H9 (cell line): ENCODE results near the gene ZNF771. TPM values are rescaled to one million over a fixed set of nuclear protein-coding genes. Genes with fewer than 3 reads are reported as not detected.
A peak's percentile ranks its signal among the peaks of the same experiment; 100 is the strongest.

ENCODE experiments used
- DNase-seq: peaks from one replicate; pipeline ENCODE4 v3.0.0-alpha.2; 2017
- H2AFZ ChIP-seq: one replicate; pipeline ENCODE4 v1.6.1; 2013; ENCODE audit warnings: mild to moderate bottlenecking, low read length, control low read depth, moderate library complexity
- H2AK5ac ChIP-seq: 2 replicates; pipeline ENCODE4 v1.6.1; 2013; ENCODE audit warnings: low read length, control low read depth, mixed read lengths; ENCODE audit not compliant: insufficient read length
- H2BK120ac ChIP-seq: one replicate; pipeline ENCODE4 v1.6.1; 2013; ENCODE audit warnings: low read depth, mild to moderate bottlenecking, low read length, control low read depth, inconsistent platforms; ENCODE audit not compliant: poor library complexity, severe bottlenecking
- H2BK12ac ChIP-seq: 2 replicates; pipeline ENCODE4 v1.6.1; 2013; ENCODE audit warnings: low read length, control low read depth, mixed read lengths, low read depth; ENCODE audit not compliant: insufficient read length
- H2BK15ac ChIP-seq: 2 replicates; pipeline ENCODE4 v1.6.1; 2013; ENCODE audit warnings: low read depth, low read length, control low read depth
- H2BK20ac ChIP-seq: one replicate; pipeline ENCODE4 v1.6.1; 2013; ENCODE audit warnings: low read depth, mild to moderate bottlenecking, low read length, control low read depth, inconsistent platforms; ENCODE audit not compliant: poor library complexity, severe bottlenecking
- H2BK5ac ChIP-seq: 2 replicates; pipeline ENCODE4 v1.6.1; 2013; ENCODE audit warnings: low read length, control low read depth, mixed read lengths; ENCODE audit not compliant: insufficient read length
- H3K14ac ChIP-seq: 2 replicates; pipeline ENCODE4 v1.6.1; 2013; ENCODE audit warnings: low read length, control low read depth; ENCODE audit not compliant: insufficient read depth
- H3K18ac ChIP-seq: 2 replicates; pipeline ENCODE4 v1.6.1; 2013; ENCODE audit warnings: low read depth, mild to moderate bottlenecking, mixed read lengths, low read length, control low read depth; ENCODE audit not compliant: insufficient read length
- H3K23ac ChIP-seq: 2 replicates; pipeline ENCODE4 v1.6.1; 2013; ENCODE audit warnings: low read length, control low read depth, mixed read lengths, low read depth; ENCODE audit not compliant: insufficient read length
- H3K23me2 ChIP-seq: 2 replicates; pipeline ENCODE4 v1.6.1; 2013; ENCODE audit warnings: low read depth, mild to moderate bottlenecking, mixed read lengths, low read length, control low read depth; ENCODE audit not compliant: insufficient read length, poor library complexity, severe bottlenecking
- H3K27ac ChIP-seq: 2 replicates; pipeline ENCODE4 v1.5.1; 2013; ENCODE audit warnings: low read length, control low read depth, mixed read lengths, low read depth; ENCODE audit not compliant: insufficient read length
- H3K27me3 ChIP-seq: 2 replicates; pipeline ENCODE4 v1.6.1; 2013; ENCODE audit warnings: low read length, control low read depth, inconsistent platforms; ENCODE audit not compliant: insufficient read depth
- H3K4ac ChIP-seq: 2 replicates; pipeline ENCODE4 v1.6.1; 2013; ENCODE audit warnings: low read depth, mild to moderate bottlenecking, control low read depth, inconsistent platforms, low read length, moderate library complexity
- H3K4me1 ChIP-seq: 2 replicates; pipeline ENCODE4 v1.6.1; 2013; ENCODE audit warnings: low read length, control low read depth, inconsistent platforms; ENCODE audit not compliant: insufficient read depth
- H3K4me2 ChIP-seq: 2 replicates; pipeline ENCODE4 v1.6.1; 2013; ENCODE audit warnings: low read length, control low read depth, mixed read lengths; ENCODE audit not compliant: insufficient read length, insufficient read depth
- H3K56ac ChIP-seq: 2 replicates; pipeline ENCODE4 v1.6.1; 2013; ENCODE audit warnings: low read depth, mild to moderate bottlenecking, mixed read lengths, low read length, control low read depth; ENCODE audit not compliant: insufficient read length
- H3K79me1 ChIP-seq: 2 replicates; pipeline ENCODE4 v1.6.1; 2013; ENCODE audit warnings: low read depth, mild to moderate bottlenecking, moderate library complexity, low read length, control low read depth, inconsistent platforms; ENCODE audit not compliant: insufficient read depth, poor library complexity, severe bottlenecking
- H3K79me2 ChIP-seq: 2 replicates; pipeline ENCODE4 v1.6.1; 2013; ENCODE audit warnings: low read length, control low read depth, inconsistent platforms; ENCODE audit not compliant: insufficient read depth
- H3K9ac ChIP-seq: 2 replicates; pipeline ENCODE4 v1.6.1; 2013; ENCODE audit warnings: low read length, control low read depth, mixed read lengths; ENCODE audit not compliant: insufficient read length; ENCODE audit errors: extremely low read depth
- H3K9me3 ChIP-seq: one replicate; pipeline ENCODE4 v1.6.1; 2013; ENCODE audit warnings: low read depth, low read length, inconsistent platforms; ENCODE audit not compliant: control insufficient read depth
- H3T11ph ChIP-seq: one replicate; pipeline ENCODE4 v1.6.1; 2013; ENCODE audit warnings: mild to moderate bottlenecking, low read length, control low read depth, inconsistent platforms
- H4K20me1 ChIP-seq: one replicate; pipeline ENCODE4 v1.6.1; 2013; ENCODE audit not compliant: control insufficient read depth, insufficient read length, insufficient read depth
- H4K5ac ChIP-seq: 2 replicates; pipeline ENCODE4 v1.6.1; 2013; ENCODE audit warnings: low read depth, mild to moderate bottlenecking, mixed read lengths, low read length, control low read depth; ENCODE audit not compliant: insufficient read length
- H4K8ac ChIP-seq: replicated peaks from 2 replicates; pipeline ENCODE4 v1.6.1; 2013; ENCODE audit warnings: low read length, control low read depth, mixed read lengths, low read depth; ENCODE audit not compliant: insufficient read length
- H4K91ac ChIP-seq: 2 replicates; pipeline ENCODE4 v1.6.1; 2013; ENCODE audit warnings: low read depth, mild to moderate bottlenecking, moderate library complexity, mixed read lengths, low read length, control low read depth; ENCODE audit not compliant: insufficient read length
- H3K27ac Mint-ChIP-seq, 3 experiments: 2 replicates in 2 of 3; 3 replicates in 1 of 3; pipeline ENCODE4 v1.8.0; 2020 to 2021; ENCODE audit warnings: mixed read lengths in 3 of 3, mild to moderate bottlenecking in 1 of 3, moderate library complexity in 1 of 3
- H3K27me3 Mint-ChIP-seq: 2 replicates; pipeline ENCODE4 v1.8.0; 2021; ENCODE audit warnings: low read depth, mild to moderate bottlenecking, moderate library complexity, mixed read lengths
- H3K36me3 Mint-ChIP-seq, 3 experiments: 2 replicates in 2 of 3; 3 replicates in 1 of 3; pipeline ENCODE4 v1.8.0; 2020 to 2021; ENCODE audit warnings: low read depth in 3 of 3, mixed read lengths in 3 of 3; ENCODE audit not compliant: insufficient read depth in 1 of 3
- H3K4me1 Mint-ChIP-seq, 2 experiments: 2 replicates each; pipeline ENCODE4 v1.8.0; 2020; ENCODE audit warnings: mixed read lengths in 2 of 2
- H3K4me3 Mint-ChIP-seq, 2 experiments: 2 replicates in 1 of 2; 3 replicates in 1 of 2; pipeline ENCODE4 v1.8.0; 2020 to 2021; ENCODE audit warnings: mild to moderate bottlenecking in 2 of 2, mixed read lengths in 2 of 2, moderate library complexity in 1 of 2
- H3K9me3 Mint-ChIP-seq, 2 experiments: 2 replicates in 1 of 2; 3 replicates in 1 of 2; pipeline ENCODE4 v1.8.0; 2020; ENCODE audit warnings: mild to moderate bottlenecking in 2 of 2, mixed read lengths in 2 of 2, moderate library complexity in 1 of 2
- CTCF ChIP-seq: fragments of 200-600 bp; sonication (generic); conservative IDR thresholded peaks from 3 replicates; pipeline ENCODE4 v1.8.0; 2021; ENCODE audit warnings: antibody characterized with exemption, mild to moderate bottlenecking
- WGBS: extraction: QIAGEN DNeasy Blood & Tissue Kit; methylation state at CpG from one replicate; pipeline ENCODE4 v1.1.7; 2013; ENCODE audit warnings: missing lambda C conversion rate, low lambda C conversion rate, mixed read lengths; ENCODE audit not compliant: insufficient read length; ENCODE audit errors: extremely low coverage; 5-methylcytosine and 5-hydroxymethylcytosine counted together
- total RNA-seq: library from RNA; stranded (reverse); gene quantifications from 2 replicates; pipeline ENCODE4 v1.2.1, GENCODE V29; 2021

ZNF771 gene
- total RNA-seq, 1 experiment from 2014 or later, result 10.5 TPM

- H3K4me1 Mint-ChIP-seq, result peaks cover 13 to 18% of the 10 kb centered on the region in 2 experiments
- no peak for TF ChIP-seq CTCF
- H3T11ph ChIP-seq, result no peak within 1 kb of the TSS
- H3K27ac ChIP-seq, result no peak within 1 kb of the TSS
- no peak within 1 kb of the TSS for H3K14ac ChIP-seq
- no peak within 1 kb of the TSS for H2BK15ac ChIP-seq
- no peak within 1 kb of the TSS for H3K18ac ChIP-seq
- H2BK20ac ChIP-seq, result no peak within 1 kb of the TSS
- no peaks in the 10 kb centered on the region; the same call in 1 of the 2 replicates for H3K27me3 Mint-ChIP-seq
- no peaks in the 10 kb centered on the region for H3K9me3 ChIP-seq
- peaks cover 2 to 4% (median 2%) of the 10 kb centered on the region in 3 experiments; a peak in 4 of 7 replicates for H3K36me3 Mint-ChIP-seq
- H3K56ac ChIP-seq, result no peak within 1 kb of the TSS
- H2BK12ac ChIP-seq, result no peak within 1 kb of the TSS
- no peak within 1 kb of the TSS for H3K4me2 ChIP-seq
- H4K20me1 ChIP-seq, result no peaks in the 10 kb centered on the region
- H3K27ac Mint-ChIP-seq, result peak within 1 kb of the TSS in 2 of 3 experiments; percentile 68 to 80; a peak in 2 of 7 replicates
- H3K23me2 ChIP-seq, result peaks cover 11% of the 10 kb centered on the region
- no peak within 1 kb of the TSS for H4K91ac ChIP-seq
- no peak within 1 kb of the TSS for H2BK120ac ChIP-seq
- no peak within 1 kb of the TSS for H3K4ac ChIP-seq
- H3K23ac ChIP-seq, result no peak within 1 kb of the TSS
- no peak within 1 kb of the TSS for H2AK5ac ChIP-seq
- H3K79me2 ChIP-seq, result no peaks in the 10 kb centered on the region
- no peak for DNase-seq
- no peaks in the 10 kb centered on the region; the same call in 1 of the 2 replicates for H3K4me1 ChIP-seq
- H3K9me3 Mint-ChIP-seq, result no peaks in the 10 kb centered on the region; a peak in 1 of 5 replicates
- no peak within 1 kb of the TSS for H2AFZ ChIP-seq
- no peaks in the 10 kb centered on the region for H3K79me1 ChIP-seq
- no peak within 1 kb of the TSS for H3K9ac ChIP-seq
- H3K4me3 Mint-ChIP-seq, result peak within 1 kb of the TSS in 1 of 2 experiments; percentile 18; a peak in 2 of 5 replicates
- WGBS, result no CpG with 5 or more reads among the region's 12 CpGs
- no peak within 1 kb of the TSS for H2BK5ac ChIP-seq
- no peak within 1 kb of the TSS for H4K5ac ChIP-seq
- H3K27me3 ChIP-seq, result no peaks in the 10 kb centered on the region
- no peak within 1 kb of the TSS for H4K8ac ChIP-seq
These were observed 25.1 kb upstream of the ZNF771 start, which contains the start of gene SEPTIN1 for GRCh38 chr16:30382111-30382881. TSS of gene SEPTIN1 (minus strand) at chr16:30382561. CDS start at chr16:30382542, 19 bp downstream.
